K562 (cell line): Measurements from ENCODE around the gene RALA. TPM values are rescaled to one million over a fixed set of nuclear protein-coding genes. Genes with fewer than 3 reads are reported as not detected.

ENCODE experiments used
- ATAC-seq: fragments of 200-7000 bp; cut with Tn5 transposase; 3 replicates; pipeline ENCODE4 v1.9.1; 2020; ENCODE audit warnings: moderate library complexity
- BruUV-seq: library from RNA; stranded (reverse); fragments of 400-500 nt; replicated peaks from 2 replicates; lab custom pipeline; 2021; lab: Mats Ljungman, UMichigan
- CTCF ChIA-PET: fragments of 300-600 bp; formaldehyde crosslinking; extraction: SDS; loops from one replicate; lab custom pipeline; 2021; ENCODE audit warnings: low intra/inter-chr PET ratio; lab: Yijun Ruan, JAX
- POLR2A ChIA-PET: fragments of 300-600, 350-650 bp; sonication (Branson Sonifier 250); formaldehyde crosslinking; extraction: SDS; loops from one replicate; lab custom pipeline; 2021; ENCODE audit warnings: antibody characterized with exemption, inconsistent platforms; lab: Yijun Ruan, JAX
- DNase-seq, 4 experiments: peaks; one replicate each; pipeline versions ENCODE4 v3.0.0 to v3.0.0-alpha.2; 2011 to 2018; ENCODE audit warnings: low spot score in 3 of 4, mixed read lengths in 3 of 4; ENCODE audit errors: extremely low read depth in 1 of 4
- FAIRE-seq: peaks from 2 replicates; lab custom pipeline; 2011; peaks lifted over from hg19 to GRCh38; lab: Jason Lieb, UNC
- H2AFZ ChIP-seq: 2 replicates; pipeline ENCODE4 v1.6.0; 2011; ENCODE audit warnings: low read depth, low read length, control low read depth, inconsistent platforms
- H3K27ac ChIP-seq: fragments of 200-600 bp; 3 replicates; pipeline ENCODE4 v1.8.0; 2011; ENCODE audit warnings: low read depth, mild to moderate bottlenecking, control low read depth, inconsistent platforms, low read length, moderate library complexity, mixed read lengths; ENCODE audit errors: extremely low read depth
- H3K27me3 ChIP-seq, 2 experiments: fragments of 300-600 bp in 1 of 2; 2 replicates in 1 of 2; 3 replicates in 1 of 2; pipeline versions ENCODE4 v1.6.0 to v1.8.0; 2011; ENCODE audit warnings: inconsistent platforms in 2 of 2, low read length in 2 of 2, mild to moderate bottlenecking in 1 of 2, mixed read lengths in 1 of 2, moderate library complexity in 1 of 2; ENCODE audit not compliant: control insufficient read depth in 2 of 2, insufficient read depth in 2 of 2
- H3K36me3 ChIP-seq: fragments of 300-600 bp; 3 replicates; pipeline ENCODE4 v1.8.0; 2011; ENCODE audit warnings: mild to moderate bottlenecking, low read length, inconsistent platforms; ENCODE audit not compliant: control insufficient read depth, insufficient read depth
- H3K4me1 ChIP-seq, 2 experiments: fragments of 200-600 bp in 1 of 2; replicated peaks in 1 of 2; 2 replicates in 1 of 2; 3 replicates in 1 of 2; pipeline versions ENCODE4 v1.5.1 to v1.8.0; 2011; ENCODE audit warnings: inconsistent platforms in 2 of 2, low read length in 2 of 2, mild to moderate bottlenecking in 1 of 2, mixed read lengths in 1 of 2, moderate library complexity in 1 of 2; ENCODE audit not compliant: control insufficient read depth in 2 of 2, insufficient read depth in 2 of 2
- H3K4me2 ChIP-seq: 2 replicates; pipeline ENCODE4 v1.6.1; 2011; ENCODE audit warnings: low read length, control low read depth, inconsistent platforms, mixed read lengths; ENCODE audit not compliant: insufficient read depth
- H3K4me3 ChIP-seq: fragments of 200-600 bp; sonication (generic), shearing (Covaris generic); 2 replicates; pipeline ENCODE4 v1.5.1; 2016; ENCODE audit warnings: control low read depth, inconsistent platforms
- H3K79me2 ChIP-seq: fragments of 200-600 bp; 3 replicates; pipeline ENCODE4 v1.8.0; 2011; ENCODE audit warnings: low read length, inconsistent platforms; ENCODE audit not compliant: control insufficient read depth, insufficient read depth
- H3K9ac ChIP-seq, 2 experiments: 2 replicates each; pipeline versions ENCODE4 v1.6.0 to v1.6.1; 2011; ENCODE audit warnings: low read depth in 2 of 2, low read length in 2 of 2, control low read depth in 1 of 2, inconsistent platforms in 1 of 2, mild to moderate bottlenecking in 1 of 2, mixed read lengths in 1 of 2; ENCODE audit not compliant: insufficient read depth in 1 of 2
- H3K9me1 ChIP-seq: one replicate; pipeline ENCODE4 v1.6.0; 2011; ENCODE audit warnings: inconsistent platforms, mild to moderate bottlenecking, low read length, moderate library complexity; ENCODE audit not compliant: control insufficient read depth, insufficient read depth
- H3K9me3 ChIP-seq: replicated peaks from 2 replicates; pipeline ENCODE4 v1.5.1; 2011; ENCODE audit warnings: low read depth, low read length, inconsistent platforms; ENCODE audit not compliant: control insufficient read depth, insufficient read depth
- H4K20me1 ChIP-seq: replicated peaks from 2 replicates; pipeline ENCODE4 v1.6.1; 2011; ENCODE audit warnings: low read length, inconsistent platforms, mixed read lengths; ENCODE audit not compliant: control insufficient read depth, insufficient read depth
- BRF1 ChIP-seq: IDR thresholded peaks from 3 replicates; pipeline ENCODE4 v1.6.1; 2011; ENCODE audit warnings: borderline replicate concordance, mild to moderate bottlenecking; ENCODE audit not compliant: insufficient read length; ENCODE audit errors: extremely low read depth
- DACH1 ChIP-seq: fragments of 450-650 bp; IDR thresholded peaks from 2 replicates; pipeline ENCODE4 v1.6.1; 2018; ENCODE audit not compliant: partially characterized antibody
- GABPA ChIP-seq: fragments of 200-800 bp; sonication (Bioruptor generic); conservative IDR thresholded peaks from 2 replicates; pipeline ENCODE4 v1.6.1; 2016; ENCODE audit warnings: low read depth, missing genetic modification characterization, missing compliant biosample characterization
- GATAD2A ChIP-seq: fragments of 450-650 bp; IDR thresholded peaks from 2 replicates; pipeline ENCODE4 v1.6.1; 2017
- HDAC3 ChIP-seq: fragments of 450-650 bp; IDR thresholded peaks from 2 replicates; pipeline ENCODE4 v1.6.1; 2018; ENCODE audit warnings: borderline replicate concordance, mild to moderate bottlenecking, moderate library complexity; ENCODE audit not compliant: partially characterized antibody
- MEF2D ChIP-seq: conservative IDR thresholded peaks from 2 replicates; pipeline ENCODE4 v1.6.1; 2016; ENCODE audit warnings: low read depth, missing genetic modification characterization, missing compliant biosample characterization
- NCOA6 ChIP-seq: fragments of 450-650 bp; IDR thresholded peaks from 2 replicates; pipeline ENCODE4 v1.6.1; 2017; ENCODE audit warnings: mild to moderate bottlenecking
- PHB2 ChIP-seq: fragments of 450-650 bp; IDR thresholded peaks from 2 replicates; pipeline ENCODE4 v1.6.1; 2017; ENCODE audit warnings: low read depth
- SIN3B ChIP-seq: fragments of 450-650 bp; IDR thresholded peaks from 2 replicates; pipeline ENCODE4 v1.6.1; 2017; ENCODE audit warnings: low read depth, mild to moderate bottlenecking, moderate library complexity
- TAF7 ChIP-seq: fragments of 450-650 bp; IDR thresholded peaks from 2 replicates; pipeline ENCODE4 v1.6.1; 2016; ENCODE audit warnings: missing genetic modification characterization, missing compliant biosample characterization
- ZBED1 ChIP-seq: IDR thresholded peaks from 2 replicates; pipeline ENCODE4 v1.6.1; 2014
- ZC3H4 ChIP-seq: sonication (generic); formaldehyde crosslinking; IDR thresholded peaks from 2 replicates; pipeline ENCODE4 v1.9.0; 2021; ENCODE audit warnings: missing genetic modification reagents, borderline replicate concordance
- ZFP1 ChIP-seq: fragments of 450-650 bp; formaldehyde crosslinking; IDR thresholded peaks from 2 replicates; pipeline ENCODE4 v1.4.0; 2020; ENCODE audit warnings: mild to moderate bottlenecking, mixed read lengths
- ZNF785 ChIP-seq: fragments of 250-450 bp; sonication (Bioruptor Pico); IDR thresholded peaks from 2 replicates; pipeline ENCODE4 v1.4.0; 2020; ENCODE audit warnings: mild to moderate bottlenecking
- WGBS: fragments of 100-300 bp; shearing (Covaris generic); methylation state at CpG from one replicate; pipeline ENCODE4 v1.1.6; 2016; ENCODE audit warnings: low coverage, mixed read lengths; ENCODE audit not compliant: insufficient coverage; ENCODE audit errors: missing lambda C conversion rate; 5-methylcytosine and 5-hydroxymethylcytosine counted together
- in situ Hi-C: fragments of 300-500 bp; cut with MboI; formaldehyde crosslinking; loops from 4 replicates; pipeline ENCODE4 v1.15.0; 2018; ENCODE audit warnings: inconsistent platforms, mixed read lengths
- intact Hi-C: fragments of 100-400 bp; cut with micrococcal nuclease; formaldehyde crosslinking; loops from 2 replicates; pipeline ENCODE4 v1.14.2; 2022
- polyA plus RNA-seq, 8 experiments: library from polyadenylated mRNA; depleted of rRNA in 4 of 8; stranded (reverse) in 5 of 8; unstranded in 3 of 8; fragments of >200 nt; fragmentation: Nextera tagmentation in 2 of 8; fragmentation: Illumina TruSeq in 1 of 8; extraction: Ambion mirVana in 2 of 8; extraction: Trizol in 1 of 8; gene quantifications; 2 replicates each; pipeline versions ENCODE4 v1.2.1 to v1.2.3, GENCODE V29; 2011 to 2014; ENCODE audit warnings: inconsistent platforms in 1 of 8, missing spikeins in 1 of 8
- total RNA-seq, 7 experiments: library from RNA; depleted of rRNA in 6 of 7; stranded (reverse); fragments of >200 nt in 6 of 7; fragmentation: Illumina TruSeq in 2 of 7; extraction: Trizol in 2 of 7; gene quantifications; 2 replicates each; pipeline versions ENCODE4 v1.2.1 to v1.2.3, GENCODE V29; 2011 to 2021; ENCODE audit warnings: low replicate concordance in 1 of 7
- TF ChIP-seq, protein P1 (sequence below), 3 experiments: IDR thresholded peaks in 2 of 3; conservative IDR thresholded peaks in 1 of 3; 2 replicates each; pipeline ENCODE4 v1.5.1; 2011 to 2012; ENCODE audit warnings: low read length in 3 of 3, mild to moderate bottlenecking in 3 of 3, control low read depth in 2 of 3, improper control_type of control experiment in 1 of 3, inconsistent platforms in 1 of 3, low read depth in 1 of 3, mixed read lengths in 1 of 3, moderate library complexity in 1 of 3; ENCODE audit not compliant: insufficient read depth in 2 of 3
- TF ChIP-seq, protein P2 (sequence below): sonication (generic); formaldehyde crosslinking; IDR thresholded peaks from 2 replicates; pipeline ENCODE4 v1.8.0; 2022; ENCODE audit warnings: mild to moderate bottlenecking, low read depth, missing genetic modification reagents

Gene RALA
- total and polyA plus RNA-seq, 9 of the 15 experiments (the other 6 are each of a cell fraction or from before 2014, with no cell fraction given), result 7.2 to 28.0 (median 25.7) TPM

DNA sequence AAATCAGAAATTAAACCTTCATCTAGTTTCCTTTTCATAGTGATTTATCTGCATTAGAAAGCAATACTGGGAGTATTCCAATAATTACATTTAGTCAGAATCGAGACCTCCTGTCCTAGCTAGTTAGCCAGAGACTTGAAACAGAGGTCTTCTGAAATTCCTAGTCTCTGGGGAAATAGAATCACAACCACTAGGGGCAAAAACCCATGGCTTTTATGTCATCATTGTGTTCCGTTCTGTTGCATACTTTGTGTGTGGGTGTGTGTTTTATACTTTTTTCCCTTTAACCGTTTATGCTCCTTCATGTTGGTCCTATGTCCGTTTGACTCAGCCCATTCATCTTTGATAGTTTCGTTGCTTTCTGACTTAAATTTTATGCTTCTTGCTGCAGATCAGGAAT lies 79.8 kb downstream of the RALA start (continued):
- TF ChIP-seq, protein P1, sequence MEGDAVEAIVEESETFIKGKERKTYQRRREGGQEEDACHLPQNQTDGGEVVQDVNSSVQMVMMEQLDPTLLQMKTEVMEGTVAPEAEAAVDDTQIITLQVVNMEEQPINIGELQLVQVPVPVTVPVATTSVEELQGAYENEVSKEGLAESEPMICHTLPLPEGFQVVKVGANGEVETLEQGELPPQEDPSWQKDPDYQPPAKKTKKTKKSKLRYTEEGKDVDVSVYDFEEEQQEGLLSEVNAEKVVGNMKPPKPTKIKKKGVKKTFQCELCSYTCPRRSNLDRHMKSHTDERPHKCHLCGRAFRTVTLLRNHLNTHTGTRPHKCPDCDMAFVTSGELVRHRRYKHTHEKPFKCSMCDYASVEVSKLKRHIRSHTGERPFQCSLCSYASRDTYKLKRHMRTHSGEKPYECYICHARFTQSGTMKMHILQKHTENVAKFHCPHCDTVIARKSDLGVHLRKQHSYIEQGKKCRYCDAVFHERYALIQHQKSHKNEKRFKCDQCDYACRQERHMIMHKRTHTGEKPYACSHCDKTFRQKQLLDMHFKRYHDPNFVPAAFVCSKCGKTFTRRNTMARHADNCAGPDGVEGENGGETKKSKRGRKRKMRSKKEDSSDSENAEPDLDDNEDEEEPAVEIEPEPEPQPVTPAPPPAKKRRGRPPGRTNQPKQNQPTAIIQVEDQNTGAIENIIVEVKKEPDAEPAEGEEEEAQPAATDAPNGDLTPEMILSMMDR (IDR thresholded peaks at IDR 0.05 in 2 of 3, conservative IDR thresholded peaks at IDR 0.05 in 1 of 3; ENCODE audit: insufficient read depth in 2 of 3, low read depth in 1 of 3, low read length in 3 of 3), result peak in 1 of 3 experiments; percentile 25; a peak in 1 of 6 replicates
- TF ChIP-seq MEF2D (tag), result no peak
- TF ChIP-seq BRF1, result no peak
- TF ChIP-seq, all 486 proteins: peak for 2

DNA sequence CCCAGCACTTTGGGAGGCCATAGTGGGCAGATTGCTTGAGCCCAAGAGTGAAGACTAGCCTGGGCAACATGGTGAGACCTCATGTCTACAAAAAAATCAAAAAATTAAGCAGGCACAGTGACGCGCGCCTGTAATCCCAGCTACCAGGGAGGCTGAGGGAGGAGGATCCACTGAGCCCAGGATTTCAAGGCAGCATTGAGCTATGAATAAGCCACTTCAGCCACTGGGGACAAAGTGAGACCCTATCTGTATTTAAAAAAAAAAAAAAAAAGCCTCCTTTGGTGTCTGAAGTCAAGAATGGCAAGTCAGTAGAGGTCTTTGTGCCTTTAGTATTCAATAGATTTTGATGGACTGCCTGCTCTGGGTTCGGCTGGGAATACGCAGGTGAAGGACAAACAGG lies 85.7 kb downstream of the RALA start:
- intact Hi-C loops (no loop called here), in situ Hi-C loops (no loop called here)
- H3K4me2 ChIP-seq, result no peak overlapping the region
- no peak overlapping the region for H3K27ac ChIP-seq
- H2AFZ ChIP-seq, result no peak overlapping the region
- FAIRE-seq (no peak), DNase-seq (no peak), ATAC-seq (peak; percentile 60)
- no peaks in the 10 kb centered on the region for H3K9me3 ChIP-seq
- TF ChIP-seq GABPA (tag) (no peak), SIN3B (no peak), ZBED1 (no peak), PHB2 (no peak), HDAC3 (no peak), ZFP1 (no peak), TAF7 (tag) (no peak), GATAD2A (no peak), DACH1 (no peak), ZC3H4 (CRISPR knock-in tag) (no peak), NCOA6 (no peak), ZNF785 (CRISPR knock-in tag) (no peak)
- TF ChIP-seq, protein P2, sequence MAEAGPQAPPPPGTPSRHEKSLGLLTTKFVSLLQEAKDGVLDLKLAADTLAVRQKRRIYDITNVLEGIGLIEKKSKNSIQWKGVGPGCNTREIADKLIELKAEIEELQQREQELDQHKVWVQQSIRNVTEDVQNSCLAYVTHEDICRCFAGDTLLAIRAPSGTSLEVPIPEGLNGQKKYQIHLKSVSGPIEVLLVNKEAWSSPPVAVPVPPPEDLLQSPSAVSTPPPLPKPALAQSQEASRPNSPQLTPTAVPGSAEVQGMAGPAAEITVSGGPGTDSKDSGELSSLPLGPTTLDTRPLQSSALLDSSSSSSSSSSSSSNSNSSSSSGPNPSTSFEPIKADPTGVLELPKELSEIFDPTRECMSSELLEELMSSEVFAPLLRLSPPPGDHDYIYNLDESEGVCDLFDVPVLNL (CRISPR knock-in tag), result no peak
- BruUV-seq, result no TSS peak
- ChIA-PET CTCF (interaction anchor here (0.6 kb wide), 1 partner anchor 221 kb away, joined by 3 read pairs; no protein-coding TSS in a partner anchor), POLR2A (interaction anchor here (1.8 kb wide), 1 partner anchor 12 kb away, joined by 5 read pairs; no protein-coding TSS in a partner anchor)
- H3K9me1 ChIP-seq, result no peaks in the 10 kb centered on the region
- no peaks in the 10 kb centered on the region for H3K79me2 ChIP-seq
- 84% methylated on average over 5 of the region's 5 CpGs for WGBS
- no peaks in the 10 kb centered on the region; the same call in 2 of the 3 replicates for H3K36me3 ChIP-seq
- no peaks in the 10 kb centered on the region for H3K4me1 ChIP-seq
- H3K9ac ChIP-seq, result no peak overlapping the region
- no peaks in the 10 kb centered on the region for H4K20me1 ChIP-seq
- H3K4me3 ChIP-seq, result no peak overlapping the region
- H3K27me3 ChIP-seq, result no peaks in the 10 kb centered on the region
